Fibroblast of gingiva (primary cell): Measurements from ENCODE around the gene SPTBN2.
"Not testable (repeated sequence)": the region's sequence is repeated elsewhere in the genome, so short reads cannot be mapped to it uniquely, and the experiment has no call there.

Experiments used
- DNase-seq: peaks from one replicate; pipeline ENCODE4 v3.0.0-alpha.2; 2011; ENCODE audit warnings: low read depth

Gene SPTBN2

DNA sequence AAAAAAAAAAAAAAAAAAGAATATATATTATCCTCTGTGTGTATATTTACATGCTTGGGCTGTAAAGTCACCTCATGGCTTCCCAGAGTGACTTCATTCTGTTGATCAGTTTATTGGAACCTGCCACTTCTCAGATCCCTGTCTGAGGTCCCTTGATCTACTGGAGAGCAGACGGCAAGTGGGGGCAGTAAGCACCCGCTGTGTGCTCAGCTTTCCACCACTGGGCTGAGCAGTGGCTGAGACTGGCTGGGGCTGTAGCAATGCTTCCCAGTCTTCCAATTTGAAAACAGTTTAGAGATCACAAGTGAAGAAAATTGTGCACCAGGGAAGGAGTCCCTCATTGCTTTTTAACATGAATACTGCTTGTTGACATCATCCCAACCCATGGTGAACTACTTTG lies 44.4 kb downstream of the SPTBN2 start:
- no peak for DNase-seq

GRCh38 chr11:66683877-66684276 lies 45.1 kb downstream of the SPTBN2 start:
- no peak for DNase-seq

GRCh38 chr11:66680966-66681645 lies 47.9 kb downstream of the SPTBN2 start:
- no peak for DNase-seq

DNA sequence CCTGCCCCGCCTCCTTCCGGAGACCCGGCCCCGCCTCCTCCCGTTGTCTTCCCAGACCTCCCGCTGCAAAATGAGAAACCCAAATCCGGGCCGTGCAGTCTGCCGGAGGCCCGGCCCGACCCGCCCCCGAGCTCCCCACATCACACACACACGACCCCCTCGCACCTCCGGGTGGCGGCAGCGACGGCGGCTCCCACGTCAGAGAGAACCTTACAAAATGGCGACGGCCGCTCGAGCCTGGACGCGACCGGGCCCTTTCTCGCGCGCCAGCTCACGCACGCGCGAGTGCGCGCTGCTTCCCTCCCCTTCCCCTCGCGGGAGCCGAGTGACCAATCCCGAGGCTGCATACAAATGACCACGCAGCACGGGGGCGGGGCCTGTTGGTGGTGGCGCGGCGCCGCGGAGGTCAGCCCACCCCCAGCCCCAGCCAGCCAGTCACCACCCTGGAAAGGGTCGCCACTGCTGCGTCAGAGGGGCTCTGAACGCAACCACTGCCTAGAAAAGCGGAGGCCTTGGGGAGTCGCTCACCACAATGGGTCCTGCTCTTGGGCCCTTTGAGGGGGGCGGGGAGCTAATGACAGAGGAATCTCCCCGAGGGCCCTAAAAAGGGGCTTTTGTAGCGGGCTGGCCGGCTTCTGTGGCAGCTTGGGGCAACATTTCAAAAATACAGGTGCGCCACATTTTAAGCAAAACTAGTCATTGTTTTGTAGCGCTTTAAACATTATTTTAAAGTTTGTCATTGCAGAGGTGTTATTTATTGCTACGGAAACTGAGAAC lies 51.2 kb downstream of the SPTBN2 start, which contains the start of gene RBM4B:
TSS of gene RBM4B (minus strand) at position 289 of the 777 bp plus-strand sequence. CDS start 808 bp downstream, outside the sequence.
- DNase-seq = peak; percentile 92

DNA sequence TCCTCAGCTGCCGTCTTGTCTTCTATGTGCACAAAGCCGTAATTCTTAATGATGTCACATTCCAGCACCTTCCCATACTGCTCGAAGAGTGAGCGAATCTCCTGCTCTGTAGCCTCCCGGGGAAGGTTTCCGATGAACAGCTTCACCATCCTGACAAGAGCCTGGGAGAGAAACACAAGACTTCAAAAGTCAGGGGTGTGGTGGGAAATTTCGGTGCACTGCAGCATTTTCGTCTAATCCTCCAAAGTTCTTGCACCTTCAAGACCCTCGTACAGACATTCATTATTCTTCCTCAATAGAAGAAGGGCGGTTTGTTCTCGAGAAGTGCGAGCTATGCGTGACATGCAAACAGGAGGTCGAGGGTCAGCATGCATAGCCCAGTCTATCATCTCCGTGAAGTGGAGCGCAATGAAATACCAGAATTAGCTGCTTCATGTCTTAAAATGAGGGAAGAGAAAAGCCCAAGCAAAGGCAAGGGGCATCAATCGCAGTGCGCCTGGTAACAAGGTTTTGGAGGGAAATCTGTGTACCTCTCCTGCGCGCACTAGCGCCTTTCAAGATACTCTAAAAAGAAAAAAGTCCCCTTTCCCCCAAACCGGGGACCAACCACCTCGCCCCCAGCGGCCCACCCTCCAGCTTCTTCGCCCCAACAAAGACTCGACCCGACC lies 52.0 kb downstream of the SPTBN2 start:
- no peak for DNase-seq

GRCh38 chr11:66676282-66676919 lies 52.6 kb downstream of the SPTBN2 start:
- no peak for DNase-seq

- DNase-seq = no peak
These were observed 53.9 kb downstream of the SPTBN2 start for GRCh38 chr11:66674964-66675602.

GRCh38 chr11:66670816-66671215 lies 58.2 kb downstream of the SPTBN2 start:
- no peak for DNase-seq

GRCh38 chr11:66665369-66665768 lies 63.6 kb downstream of the SPTBN2 start:
- no peak for DNase-seq

DNA sequence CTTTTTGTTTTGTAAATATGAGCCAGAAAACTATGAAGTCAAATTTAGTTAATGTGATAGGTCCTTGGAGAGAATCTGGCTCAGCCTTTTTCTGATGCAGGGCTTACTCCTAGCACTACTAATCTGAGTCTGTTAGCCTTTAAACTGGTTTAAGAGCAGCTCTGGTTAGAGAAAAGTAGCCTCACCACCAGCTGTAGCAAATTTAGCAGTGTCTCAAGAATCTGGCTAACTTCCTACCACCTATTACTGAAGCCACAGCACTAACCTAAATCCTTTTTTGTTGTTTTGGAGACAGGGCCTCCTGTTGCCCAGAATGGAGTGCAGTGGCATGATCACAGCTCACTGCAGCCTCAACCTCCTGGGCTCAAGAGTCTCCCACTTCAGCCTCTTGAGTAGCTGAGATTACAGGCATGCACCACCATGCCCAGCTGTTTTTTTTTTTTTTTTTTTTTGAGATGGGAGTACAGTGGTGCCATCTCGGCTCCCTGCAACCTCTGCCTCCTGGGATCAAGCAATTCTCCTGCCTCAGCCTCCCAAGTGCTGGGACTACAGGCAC lies 65.2 kb downstream of the SPTBN2 start:
- peak; percentile 41 for DNase-seq

- DNase-seq = no peak
These were observed 69.3 kb downstream of the SPTBN2 start for GRCh38 chr11:66659763-66660162.

GRCh38 chr11:66653123-66653522 lies 75.9 kb downstream of the SPTBN2 start:
- DNase-seq = no peak

- no peak for DNase-seq
These were observed 76.4 kb downstream of the SPTBN2 start for GRCh38 chr11:66652651-66653050.

- no peak for DNase-seq
These were observed 78.0 kb downstream of the SPTBN2 start for GRCh38 chr11:66651016-66651415.

DNA sequence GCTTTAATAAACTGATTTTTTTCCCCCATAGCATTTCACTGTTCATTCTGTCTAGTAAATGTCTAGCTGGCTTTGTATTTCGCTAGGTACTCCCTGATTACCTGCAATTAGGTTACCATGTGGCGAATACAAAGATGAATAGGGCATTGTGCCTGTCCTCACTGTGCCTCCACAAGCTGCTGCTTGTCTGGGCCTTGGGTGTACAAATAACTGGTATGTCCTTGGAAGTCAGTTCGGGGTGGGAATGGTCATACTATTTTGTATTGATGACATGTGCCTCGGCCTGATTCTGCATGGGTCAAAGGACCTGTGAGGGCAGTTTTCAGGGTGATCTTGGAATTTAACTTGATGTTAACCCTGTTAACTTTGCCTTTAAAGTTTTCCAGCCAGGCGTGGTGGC lies 79.1 kb downstream of the SPTBN2 start:
- no peak for DNase-seq

DNA sequence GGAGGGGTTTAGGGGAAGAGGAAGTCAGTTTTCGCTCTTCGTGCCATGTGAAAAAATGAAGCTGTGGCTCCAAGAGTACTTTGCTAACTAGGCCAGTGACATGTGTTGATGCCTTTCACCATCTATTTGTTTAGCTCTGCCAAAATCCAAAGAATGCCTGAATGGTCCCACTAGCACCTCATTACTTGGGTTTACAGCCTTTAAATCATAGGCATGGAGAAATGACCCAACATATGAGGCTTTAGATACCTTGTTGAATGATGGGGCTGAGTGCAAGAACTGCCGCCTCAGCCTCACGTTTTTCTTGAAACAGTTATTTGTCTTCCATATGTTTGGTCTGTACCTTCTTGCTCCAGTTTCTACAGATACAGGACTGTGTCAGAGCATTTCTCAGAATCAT lies 82.2 kb downstream of the SPTBN2 start:
- DNase-seq = no peak

GRCh38 chr11:66643745-66644437 lies 85.1 kb downstream of the SPTBN2 start:
- DNase-seq = no peak

- DNase-seq = no peak
These were observed 87.2 kb downstream of the SPTBN2 start for GRCh38 chr11:66641834-66642233.

GRCh38 chr11:66639814-66640340 lies 89.1 kb downstream of the SPTBN2 start:
- not testable (repeated sequence) for DNase-seq

DNA sequence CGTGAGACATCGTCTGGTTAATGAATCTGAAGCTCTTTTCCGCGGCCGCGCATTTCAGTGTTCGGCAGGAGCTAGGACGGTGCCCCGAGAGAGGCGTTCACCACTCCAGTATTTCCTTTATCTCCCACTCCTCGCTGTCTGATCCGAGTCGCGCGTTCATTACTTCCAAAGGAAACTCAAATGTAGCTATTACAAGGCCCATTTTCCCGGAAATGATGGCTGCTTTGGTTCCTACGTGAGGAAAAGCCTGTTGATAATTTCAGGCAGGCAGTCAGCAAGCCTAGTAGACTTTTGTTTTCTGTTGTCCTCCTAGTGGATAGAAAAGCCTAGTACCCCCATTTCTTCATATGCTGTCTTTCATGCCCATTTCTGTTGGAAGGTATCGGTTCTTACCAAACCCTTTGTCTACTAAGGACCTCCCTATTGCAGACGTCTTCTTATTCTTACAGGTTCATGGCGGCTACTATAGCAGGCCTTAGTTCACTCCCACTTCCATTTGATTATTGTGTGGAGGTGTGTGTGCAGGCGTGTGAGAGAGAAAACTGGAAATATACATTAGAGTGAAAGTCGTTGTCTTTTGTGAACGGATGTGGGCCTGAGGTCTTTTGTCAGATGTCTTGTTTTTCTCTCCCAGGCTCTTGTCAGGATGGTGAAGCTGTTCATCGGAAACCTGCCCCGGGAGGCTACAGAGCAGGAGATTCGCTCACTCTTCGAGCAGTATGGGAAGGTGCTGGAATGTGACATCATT lies 89.8 kb downstream of the SPTBN2 start:
- DNase-seq = peak; percentile 28
